ENCODE results near the gene NOP58.
"Not testable (repeated sequence)": the region's sequence is repeated elsewhere in the genome, so short reads cannot be mapped to it uniquely, and the experiment has no call there.

Gene NOP58

DNA sequence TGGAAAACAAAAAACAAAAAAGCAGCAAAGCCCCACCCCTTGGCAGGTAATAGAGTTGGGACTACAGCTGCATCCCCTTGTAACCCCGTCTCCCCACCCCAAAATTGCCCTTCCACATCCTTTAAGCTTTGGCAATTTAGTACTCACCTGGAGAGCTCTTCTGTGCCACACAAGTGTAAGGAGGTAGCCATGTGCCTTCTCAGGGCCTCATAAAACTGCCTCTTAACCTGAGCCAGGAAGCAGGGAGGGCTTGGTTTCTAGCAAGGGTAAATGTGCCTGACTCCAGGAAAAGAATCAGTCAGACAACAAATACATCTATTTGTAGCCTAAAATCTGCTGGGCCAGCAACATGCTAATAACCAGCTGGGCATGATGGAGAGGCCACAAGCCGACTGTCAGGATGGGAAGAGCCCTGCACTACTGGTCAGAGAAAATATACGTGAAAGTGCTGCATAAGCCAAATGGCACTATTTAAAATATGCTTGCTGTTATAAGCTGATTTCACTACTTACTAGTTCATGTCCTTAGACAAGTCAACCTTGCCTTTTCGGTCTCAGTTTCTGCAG, 46.3 kb downstream of the NOP58 start:
- no peak for DNase-seq

DNA sequence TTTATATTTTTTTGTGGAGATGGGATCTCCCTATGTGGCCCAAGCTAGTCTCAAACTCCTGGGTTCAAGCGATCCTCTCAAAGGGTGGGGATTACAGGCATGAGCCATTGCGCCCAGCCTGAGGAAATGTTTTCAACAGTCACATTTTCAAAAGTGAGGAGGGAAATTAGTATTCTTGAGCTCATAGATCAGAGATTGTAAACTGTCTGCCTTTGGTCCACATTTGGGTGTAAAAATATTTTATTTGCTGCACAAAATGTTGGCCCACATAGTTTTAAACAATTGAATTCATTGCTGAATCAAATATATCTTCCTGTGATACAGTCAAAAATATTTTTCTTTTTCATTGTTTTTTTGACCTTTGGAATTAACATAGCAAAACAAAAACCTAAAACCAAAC, 48.6 kb downstream of the NOP58 start:
- no peak for DNase-seq

DNA sequence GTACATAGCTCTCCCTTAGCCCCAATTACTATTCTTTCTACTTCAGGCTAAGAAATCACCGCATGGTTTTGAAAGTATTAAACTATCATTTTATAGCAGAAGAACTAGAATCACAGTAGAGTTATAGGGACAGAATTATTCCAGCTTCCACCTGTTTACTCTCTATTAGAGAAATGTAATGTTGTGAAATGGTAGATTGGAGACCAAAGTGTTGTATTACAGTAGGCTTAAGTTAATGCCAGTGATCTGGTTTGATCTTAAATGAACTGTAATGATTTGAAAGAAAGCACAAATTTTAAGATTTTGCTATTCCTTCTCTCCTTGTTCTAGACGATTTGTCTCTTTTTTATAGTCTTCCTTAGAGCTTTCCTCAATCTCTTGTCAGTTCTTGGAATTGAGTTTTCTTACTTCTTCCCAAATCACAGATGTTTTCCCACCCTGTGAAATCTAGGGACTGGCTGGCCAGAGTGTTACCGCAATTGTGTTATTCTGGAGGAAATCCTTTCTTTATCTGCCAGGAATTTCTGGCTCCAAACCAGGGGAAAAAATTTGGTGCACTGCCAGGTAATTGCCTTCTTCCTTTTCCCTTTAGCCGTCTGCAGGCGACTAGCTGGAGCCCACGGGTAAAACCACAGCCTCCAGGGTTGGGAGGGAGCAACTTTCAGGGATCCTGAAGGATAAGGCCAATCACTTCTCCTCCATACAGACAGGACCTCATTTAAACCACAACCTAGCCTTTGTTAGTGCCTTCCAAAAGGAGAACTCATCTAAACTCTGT, 51.7 kb downstream of the NOP58 start:
- no peak for DNase-seq

DNA sequence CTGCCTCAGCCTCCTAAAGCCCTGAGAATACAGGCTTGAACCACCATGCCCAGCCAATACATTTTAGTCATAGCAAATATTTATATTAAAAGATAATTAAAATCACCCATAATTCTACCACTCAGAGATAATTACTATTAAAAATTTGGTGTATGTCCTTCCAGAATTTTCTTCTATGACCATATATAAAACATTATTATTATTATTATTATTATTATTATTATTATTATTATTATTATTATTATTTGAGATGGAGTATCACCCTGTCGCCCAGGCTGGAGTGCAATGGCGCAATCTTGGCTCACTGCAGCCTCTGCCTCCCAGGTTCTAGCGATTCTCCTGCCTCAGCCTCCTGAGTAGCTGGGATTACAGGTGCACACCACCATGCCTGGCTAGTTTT, 54.8 kb downstream of the NOP58 start:
- not testable (repeated sequence) for DNase-seq

DNA sequence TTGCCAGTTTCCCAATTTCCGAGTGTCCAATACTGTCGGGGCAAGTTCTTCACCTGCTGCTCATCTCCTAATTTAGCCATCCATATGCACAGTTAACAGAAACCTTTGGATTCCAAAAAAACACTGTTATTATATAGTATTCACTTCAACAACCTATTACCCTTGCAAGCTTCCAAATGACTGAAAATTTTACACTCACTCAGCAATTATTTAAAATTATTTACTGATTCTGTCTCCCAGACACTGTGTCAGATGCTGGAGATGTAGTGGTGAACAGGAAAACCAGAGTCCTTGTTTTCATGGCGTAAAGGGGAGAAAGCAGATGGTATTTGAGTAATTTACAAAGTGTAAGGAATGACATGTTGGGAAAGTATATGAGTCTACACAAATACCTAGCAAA, 56.9 kb downstream of the NOP58 start:
- no peak for DNase-seq

DNA sequence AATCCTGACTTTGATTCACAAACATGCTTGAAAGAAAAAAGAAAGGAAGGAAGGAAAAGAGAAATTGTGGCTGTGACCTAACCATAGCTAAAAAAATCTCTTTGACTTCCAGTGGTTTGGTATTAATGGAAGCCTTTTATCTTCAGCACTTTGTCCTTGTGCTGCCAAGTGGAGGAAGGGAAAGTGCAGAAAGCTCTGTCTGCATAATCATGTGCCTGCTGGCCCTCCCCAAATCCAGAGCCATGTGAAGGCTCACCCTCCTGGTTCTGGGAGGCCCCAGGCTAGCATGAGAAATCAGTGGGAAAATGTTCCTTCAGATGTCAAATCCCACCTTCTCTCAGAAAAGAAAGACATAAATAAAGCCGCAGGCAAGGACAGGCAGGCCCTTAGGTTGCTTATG, 62.3 kb downstream of the NOP58 start:
- no peak for DNase-seq

DNA sequence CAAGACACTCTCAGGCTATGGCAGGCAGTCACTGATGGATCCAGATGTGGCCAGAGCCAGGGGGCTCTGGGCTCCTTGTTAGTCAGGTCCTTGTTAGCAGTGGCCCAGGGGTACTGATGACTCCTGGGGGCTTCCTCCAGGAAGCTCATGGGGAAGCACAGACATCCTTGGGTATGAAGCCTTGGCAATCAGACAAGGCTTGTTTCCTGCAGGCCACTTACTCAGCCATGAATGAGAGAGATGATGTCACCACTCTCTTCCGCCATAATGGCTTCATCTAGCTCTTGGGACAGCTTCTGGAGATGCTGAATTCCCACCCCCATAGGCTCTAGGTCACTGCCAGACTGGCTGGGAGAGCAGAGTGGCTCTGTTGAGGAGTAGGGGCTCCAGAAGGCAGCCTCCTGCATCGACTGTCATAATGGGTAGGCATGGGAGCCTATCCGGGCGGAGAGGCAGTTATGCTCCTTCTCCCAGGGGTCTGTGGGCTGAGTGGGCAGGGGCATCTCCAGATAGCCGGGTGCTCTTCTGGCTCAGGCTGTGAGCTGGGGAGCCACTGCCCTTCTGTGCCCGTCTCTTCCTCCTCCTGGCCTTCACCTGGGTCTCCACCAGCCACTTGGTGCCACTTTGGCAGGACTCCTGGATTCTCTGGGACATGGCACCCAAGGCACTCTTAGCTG, 70.4 kb downstream of the NOP58 start:
- no peak for DNase-seq

DNA sequence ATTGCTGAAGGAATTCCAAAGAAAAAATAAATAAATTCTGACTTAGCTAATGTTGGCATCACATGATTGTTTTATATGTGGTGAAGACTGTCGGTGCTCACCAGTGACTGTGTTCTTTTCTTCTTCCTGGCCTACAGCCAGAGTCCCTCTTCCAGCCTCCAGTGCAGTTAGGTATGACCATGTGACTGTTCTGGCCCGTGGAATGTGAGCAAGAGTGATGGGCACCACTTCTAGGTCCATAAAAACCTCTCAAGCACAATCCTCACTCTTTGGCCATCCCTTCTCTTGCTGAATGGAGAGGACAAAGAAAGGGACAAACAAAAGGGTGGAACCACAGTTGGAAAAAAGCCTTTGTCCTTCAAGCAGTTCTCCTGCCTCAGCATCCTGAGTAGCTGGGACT, 71.6 kb downstream of the NOP58 start:
- no peak for DNase-seq

DNA sequence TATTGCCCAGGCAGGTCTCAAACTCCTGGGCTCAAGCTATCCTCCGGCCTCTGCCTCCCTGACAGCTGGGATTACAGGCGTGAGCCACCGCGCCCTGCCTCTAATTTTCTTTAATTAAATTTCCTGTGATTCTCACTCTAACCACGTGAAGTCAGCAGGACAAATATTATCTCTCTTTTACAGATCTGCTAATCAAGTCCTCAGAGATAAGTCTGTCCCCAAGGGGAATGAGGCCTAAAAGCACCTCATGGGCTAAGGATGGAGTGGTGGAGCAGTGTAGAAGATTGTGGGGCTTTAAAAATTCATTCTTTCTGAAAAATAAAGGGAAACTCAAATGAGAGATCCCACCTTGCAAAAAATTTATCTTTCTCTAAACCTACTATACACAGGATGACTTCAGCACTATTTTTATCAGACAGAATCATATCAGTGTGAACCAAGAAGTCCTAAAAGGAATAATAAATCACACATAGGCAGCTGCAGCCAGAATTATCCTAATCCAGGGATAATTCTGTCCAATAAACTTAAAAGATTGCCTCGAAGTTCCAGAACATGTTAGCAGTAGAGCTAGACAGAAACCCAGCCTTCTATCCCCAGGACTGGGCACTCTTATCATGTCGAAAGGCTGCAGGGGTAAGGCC, 72.3 kb downstream of the NOP58 start:
- DNase-seq, result no peak

DNA sequence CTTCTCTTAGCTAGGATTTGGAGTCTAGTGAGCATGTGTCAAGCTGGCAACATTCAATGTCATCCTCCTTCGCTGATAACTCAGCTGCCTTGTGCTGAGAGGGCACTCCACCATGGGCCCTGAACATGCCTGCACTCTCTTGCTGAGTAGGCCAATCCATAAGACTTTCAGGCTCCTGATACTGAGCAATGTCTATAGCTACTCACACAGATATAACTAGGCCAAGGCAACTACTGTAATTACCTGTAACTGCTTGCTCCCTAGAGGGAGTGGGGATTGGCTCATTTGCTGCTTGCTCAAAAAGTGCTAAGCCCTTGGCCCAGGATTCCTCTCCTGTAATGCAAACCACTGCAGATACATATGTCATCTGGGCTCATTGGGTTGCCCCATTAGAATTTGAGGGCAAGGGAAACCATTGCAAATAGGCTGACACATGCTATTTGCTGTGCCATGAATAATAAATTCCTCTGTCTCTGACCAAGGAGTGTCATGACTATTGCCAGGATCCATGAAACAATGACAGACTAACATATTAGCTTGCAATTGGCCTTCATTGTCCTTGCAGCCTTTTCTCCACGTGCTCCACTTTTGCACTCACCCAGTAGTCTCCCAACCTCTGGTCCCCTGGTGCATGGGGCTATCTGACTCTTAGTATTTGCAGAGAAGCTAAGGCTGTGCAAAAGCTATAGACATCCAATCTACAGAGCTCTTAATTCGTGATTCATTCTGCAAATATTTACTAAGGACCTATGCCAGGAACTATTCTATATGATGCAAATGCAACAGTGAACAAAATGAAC, 73.7 kb downstream of the NOP58 start:
- DNase-seq, result no peak

DNA sequence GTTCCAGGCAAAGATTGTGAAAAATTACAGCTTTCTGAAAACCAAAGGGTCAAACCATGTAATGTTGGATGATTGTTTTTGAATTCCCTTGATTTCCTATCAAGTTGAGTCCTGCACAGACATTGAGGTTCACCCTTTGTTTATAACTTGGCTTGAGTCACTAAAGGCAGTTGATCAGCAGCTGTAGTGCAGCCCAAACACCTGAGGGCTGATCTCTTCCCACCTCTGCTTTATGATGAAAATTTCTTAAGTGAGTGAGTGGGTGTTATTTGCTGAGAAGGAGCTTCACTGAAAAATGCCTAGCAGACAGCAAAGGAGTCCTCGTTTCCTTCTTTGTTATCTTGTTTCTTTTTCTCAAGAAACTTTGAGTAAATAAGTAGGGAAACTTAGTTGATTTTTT, 78.6 kb downstream of the NOP58 start:
- DNase-seq, result no peak

DNA sequence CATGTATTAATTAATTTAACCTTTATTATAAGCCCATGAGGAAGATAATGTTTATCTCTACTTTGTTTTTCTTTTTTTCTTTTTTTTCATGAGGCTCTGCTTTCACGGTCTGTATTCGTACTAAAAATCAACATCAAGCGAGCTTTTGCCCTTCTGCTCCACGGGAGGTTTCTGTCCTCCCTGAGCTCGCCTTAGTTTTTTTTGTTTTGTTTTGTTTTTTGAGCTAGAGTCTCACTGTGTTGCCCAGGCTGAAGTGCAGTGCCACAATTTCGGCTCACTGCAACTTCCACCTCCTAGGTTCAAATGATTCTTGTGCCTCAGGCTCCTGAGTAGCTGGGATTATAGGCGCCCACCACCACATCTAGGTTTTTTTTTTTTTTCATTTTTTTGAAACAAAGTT, 80.6 kb downstream of the NOP58 start:
- no peak for DNase-seq
